ENCODE results near the gene UST. TPM values are rescaled to one million over a fixed set of nuclear protein-coding genes. Genes with fewer than 3 reads are reported as not detected.

UST gene
- total and polyA plus RNA-seq, 2 donors (not counting 1 experiment from before 2014, with no cell fraction given) = 7.3 to 16.9 TPM

DNA sequence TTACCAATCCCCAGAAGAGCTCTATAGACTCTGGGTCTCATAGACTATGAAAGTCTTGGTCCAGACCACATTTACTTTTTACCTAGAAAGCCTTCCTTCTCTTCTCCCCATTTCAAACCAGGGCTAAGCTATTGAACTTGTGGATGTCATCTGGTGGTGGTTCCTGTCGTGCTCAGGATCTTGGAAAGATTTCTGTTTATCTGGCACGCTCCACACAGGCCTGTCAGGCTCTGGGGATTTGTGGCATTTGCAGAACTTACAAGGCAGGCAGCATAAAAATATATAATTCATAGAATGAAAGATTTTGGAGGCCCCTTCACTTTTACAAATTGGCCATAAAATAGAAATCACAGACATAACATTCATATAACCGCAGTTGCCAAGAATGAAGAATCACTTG is 188.1 kb downstream of the UST start:
- H3K9me3 Mint-ChIP-seq (ENCODE audit: insufficient read depth) = no peaks in the 10 kb centered on the region
- H3K27ac Mint-ChIP-seq = no peak overlapping the region
- Histone ChIP-seq H3K4me3 (ENCODE audit: control extremely low read depth in 1 of 5, extremely low read depth in 1 of 5, insufficient read depth in 1 of 5, low read depth in 2 of 5, low read length in 4 of 5) (no peak overlapping the region), H3K79me2 (ENCODE audit: control insufficient read depth, insufficient read depth, low read length) (peaks cover 27% of the 10 kb centered on the region), H3K9ac (ENCODE audit: low read length) (no peak overlapping the region), H3K36me3 (replicated peaks in 1 of 2; ENCODE audit: control extremely low read depth in 1 of 2, control insufficient read depth in 1 of 2, extremely low read depth in 1 of 2, insufficient read depth in 2 of 2, low read length in 1 of 2) (no peaks in the 10 kb centered on the region), H3K9me3 (ENCODE audit: control extremely low read depth in 1 of 3, control insufficient read depth in 2 of 3, insufficient read depth in 1 of 3, low read length in 2 of 3) (no peaks in the 10 kb centered on the region), H2AFZ (ENCODE audit: insufficient read depth, low read depth, low read length, poor library complexity, severe bottlenecking) (no peak overlapping the region), H3K4me2 (replicated peaks; ENCODE audit: low read depth, low read length, poor library complexity, severe bottlenecking) (no peak overlapping the region), H3K27ac (ENCODE audit: low read length in 2 of 2) (no peak overlapping the region), H4K20me1 (ENCODE audit: control insufficient read depth, insufficient read depth, low read length, poor library complexity, severe bottlenecking) (peaks cover 19% of the 10 kb centered on the region), H3K27me3 (replicated peaks in 1 of 4; ENCODE audit: control extremely low read depth in 1 of 4, control insufficient read depth in 3 of 4, insufficient read depth in 4 of 4, low read length in 3 of 4) (no peaks in the 10 kb centered on the region), H3K4me1 (ENCODE audit: control insufficient read depth in 2 of 2, insufficient read depth in 2 of 2, low read length in 2 of 2) (peaks cover 8 to 9% of the 10 kb centered on the region in 2 donors)
- intact Hi-C loops (cut with micrococcal nuclease) = no loop called here
- CTCF ChIA-PET = interaction anchor here (1.0 kb wide), 1 partner anchor 358 kb away, joined by 3 read pairs; no protein-coding TSS in a partner anchor
- no peak for TF ChIP-seq EZH2 (IDR thresholded peaks at IDR 0.05; ENCODE audit: borderline replicate concordance, insufficient read depth, low read depth, low read length, poor library complexity, severe bottlenecking)
- TF ChIP-seq, protein P1, sequence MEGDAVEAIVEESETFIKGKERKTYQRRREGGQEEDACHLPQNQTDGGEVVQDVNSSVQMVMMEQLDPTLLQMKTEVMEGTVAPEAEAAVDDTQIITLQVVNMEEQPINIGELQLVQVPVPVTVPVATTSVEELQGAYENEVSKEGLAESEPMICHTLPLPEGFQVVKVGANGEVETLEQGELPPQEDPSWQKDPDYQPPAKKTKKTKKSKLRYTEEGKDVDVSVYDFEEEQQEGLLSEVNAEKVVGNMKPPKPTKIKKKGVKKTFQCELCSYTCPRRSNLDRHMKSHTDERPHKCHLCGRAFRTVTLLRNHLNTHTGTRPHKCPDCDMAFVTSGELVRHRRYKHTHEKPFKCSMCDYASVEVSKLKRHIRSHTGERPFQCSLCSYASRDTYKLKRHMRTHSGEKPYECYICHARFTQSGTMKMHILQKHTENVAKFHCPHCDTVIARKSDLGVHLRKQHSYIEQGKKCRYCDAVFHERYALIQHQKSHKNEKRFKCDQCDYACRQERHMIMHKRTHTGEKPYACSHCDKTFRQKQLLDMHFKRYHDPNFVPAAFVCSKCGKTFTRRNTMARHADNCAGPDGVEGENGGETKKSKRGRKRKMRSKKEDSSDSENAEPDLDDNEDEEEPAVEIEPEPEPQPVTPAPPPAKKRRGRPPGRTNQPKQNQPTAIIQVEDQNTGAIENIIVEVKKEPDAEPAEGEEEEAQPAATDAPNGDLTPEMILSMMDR (IDR thresholded peaks at IDR 0.05) = no peak
- WGBS (ENCODE audit: insufficient coverage) = no CpG with 5 or more reads among the region's 3 CpGs
- POLR2A ChIA-PET = no interaction called here
- DNase-seq (no peak), ATAC-seq (ENCODE audit: low read depth) (no peak)
- H3K4me3 Mint-ChIP-seq = no peak overlapping the region
- H3K27me3 Mint-ChIP-seq = no peaks in the 10 kb centered on the region
- H3K4me1 Mint-ChIP-seq = peaks cover 33% of the 10 kb centered on the region

DNA sequence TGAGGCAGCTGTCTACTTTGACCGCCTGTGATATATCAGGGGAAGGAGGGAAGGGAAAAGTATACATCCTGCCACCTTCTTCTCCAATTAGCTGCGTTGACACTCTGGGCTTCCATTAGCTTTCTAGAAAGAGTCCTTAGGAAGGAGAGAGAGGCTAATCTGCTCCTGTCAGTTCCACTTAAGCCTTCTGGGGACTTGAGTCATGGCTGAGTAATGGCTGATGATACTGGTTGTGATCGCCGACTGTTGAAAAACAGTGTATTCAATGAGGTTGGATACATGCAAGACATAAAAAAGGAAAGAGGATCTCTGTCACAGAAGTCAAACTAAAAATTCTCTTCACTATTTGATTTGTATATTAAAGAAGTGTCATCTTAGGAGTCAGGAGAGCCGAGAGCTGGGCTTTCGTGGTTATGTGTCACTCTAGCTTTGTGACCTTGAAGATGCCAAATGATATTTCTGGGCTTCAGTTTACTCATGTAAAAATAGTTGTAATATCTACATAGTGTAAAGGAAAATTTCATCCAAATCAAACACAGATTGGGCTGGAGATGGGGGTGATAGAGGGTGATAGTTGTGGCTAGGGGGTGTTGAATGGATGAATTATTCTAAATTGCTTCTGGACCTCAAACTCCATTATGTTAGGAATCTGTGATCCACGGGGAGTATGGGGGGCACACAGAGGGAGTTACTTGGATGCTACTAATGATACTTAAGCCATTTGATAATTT is 189.0 kb downstream of the UST start:
- Histone ChIP-seq H3K79me2 (ENCODE audit: control insufficient read depth, insufficient read depth, low read length) (peaks cover 27% of the 10 kb centered on the region), H3K9me3 (ENCODE audit: control extremely low read depth in 1 of 3, control insufficient read depth in 2 of 3, insufficient read depth in 1 of 3, low read length in 2 of 3) (no peaks in the 10 kb centered on the region), H3K4me2 (replicated peaks; ENCODE audit: low read depth, low read length, poor library complexity, severe bottlenecking) (no peak overlapping the region), H2AFZ (ENCODE audit: insufficient read depth, low read depth, low read length, poor library complexity, severe bottlenecking) (no peak overlapping the region), H3K36me3 (replicated peaks in 1 of 2; ENCODE audit: control extremely low read depth in 1 of 2, control insufficient read depth in 1 of 2, extremely low read depth in 1 of 2, insufficient read depth in 2 of 2, low read length in 1 of 2) (no peaks in the 10 kb centered on the region), H3K27ac (ENCODE audit: low read length in 2 of 2) (no peak overlapping the region), H3K9ac (ENCODE audit: low read length) (no peak overlapping the region), H3K27me3 (replicated peaks in 1 of 4; ENCODE audit: control extremely low read depth in 1 of 4, control insufficient read depth in 3 of 4, insufficient read depth in 4 of 4, low read length in 3 of 4) (no peaks in the 10 kb centered on the region), H4K20me1 (ENCODE audit: control insufficient read depth, insufficient read depth, low read length, poor library complexity, severe bottlenecking) (peaks cover 13% of the 10 kb centered on the region), H3K4me3 (ENCODE audit: control extremely low read depth in 1 of 5, extremely low read depth in 1 of 5, insufficient read depth in 1 of 5, low read depth in 2 of 5, low read length in 4 of 5) (no peak overlapping the region), H3K4me1 (ENCODE audit: control insufficient read depth in 2 of 2, insufficient read depth in 2 of 2, low read length in 2 of 2) (peaks cover 8 to 9% of the 10 kb centered on the region in 2 donors)
- no peak overlapping the region for H3K27ac Mint-ChIP-seq
- TF ChIP-seq, protein P1 (IDR thresholded peaks at IDR 0.05) = no peak
- TF ChIP-seq EZH2 (IDR thresholded peaks at IDR 0.05; ENCODE audit: borderline replicate concordance, insufficient read depth, low read depth, low read length, poor library complexity, severe bottlenecking) = no peak
- CTCF ChIA-PET = interaction anchor here (1.3 kb wide), 1 partner anchor 188 kb away, joined by 3 read pairs; no protein-coding TSS in a partner anchor
- no peak overlapping the region for H3K4me3 Mint-ChIP-seq
- DNase-seq (no peak), ATAC-seq (ENCODE audit: low read depth) (no peak)
- H3K27me3 Mint-ChIP-seq = no peaks in the 10 kb centered on the region
- H3K4me1 Mint-ChIP-seq = peaks cover 28% of the 10 kb centered on the region
- intact Hi-C loops (cut with micrococcal nuclease) = no loop called here
- POLR2A ChIA-PET = no interaction called here
- WGBS (ENCODE audit: insufficient coverage) = no CpG with 5 or more reads among the region's 7 CpGs
- H3K9me3 Mint-ChIP-seq (ENCODE audit: insufficient read depth) = no peaks in the 10 kb centered on the region
